Neural cell (in vitro differentiated cells): Measurements from ENCODE around the gene FGF10. TPM values are rescaled to one million over a fixed set of nuclear protein-coding genes. Genes with fewer than 3 reads are reported as not detected.

Experiments
- H2AFZ ChIP-seq: fragments of 200-600, 300-800 bp; sonication (generic), shearing (Covaris generic); 2 replicates; pipeline ENCODE4 v1.6.0; 2014; ENCODE audit warnings: low read depth, mild to moderate bottlenecking, antibody characterized with exemption, low read length, moderate library complexity
- H3F3A ChIP-seq: fragments of 200-600 bp; shearing (Covaris generic); 2 replicates; pipeline ENCODE4 v1.6.1; 2016; ENCODE audit warnings: mild to moderate bottlenecking, moderate library complexity, mixed read lengths, antibody characterized with exemption, low read length; ENCODE audit not compliant: insufficient read depth, poor library complexity, severe bottlenecking
- H3K27ac ChIP-seq: fragments of 200-600, 300-800 bp; sonication (generic), shearing (Covaris generic); 2 replicates; pipeline ENCODE4 v1.5.1; 2014; ENCODE audit warnings: mild to moderate bottlenecking, low read length, moderate library complexity
- H3K27me3 ChIP-seq: fragments of 300-800, 200-600 bp; sonication (generic), shearing (Covaris generic); 2 replicates; pipeline ENCODE4 v1.6.0; 2014; ENCODE audit warnings: mild to moderate bottlenecking, low read depth, low read length, moderate library complexity; ENCODE audit not compliant: insufficient read depth
- H3K36me3 ChIP-seq: fragments of 300-800, 200-600 bp; sonication (generic), shearing (Covaris generic); 2 replicates; pipeline ENCODE4 v1.5.1; 2014; ENCODE audit warnings: mild to moderate bottlenecking, antibody characterized with exemption, low read length, moderate library complexity; ENCODE audit not compliant: insufficient read depth
- H3K4me2 ChIP-seq: fragments of 300-800, 200-600 bp; sonication (generic), shearing (Covaris generic); 2 replicates; pipeline ENCODE4 v1.6.0; 2014; ENCODE audit warnings: mild to moderate bottlenecking, low read length
- H3K4me3 ChIP-seq: fragments of 300-800, 200-600 bp; sonication (generic), shearing (Covaris generic); 2 replicates; pipeline ENCODE4 v1.5.1; 2014; ENCODE audit warnings: mild to moderate bottlenecking, low read length, moderate library complexity
- H3K79me2 ChIP-seq: fragments of 200-600 bp; shearing (Covaris generic); replicated peaks from 2 replicates; pipeline ENCODE4 v1.6.0; 2014; ENCODE audit warnings: mild to moderate bottlenecking, low read length, moderate library complexity; ENCODE audit not compliant: insufficient read depth
- H3K9ac ChIP-seq: fragments of 300-800, 200-600 bp; sonication (generic), shearing (Covaris generic); 2 replicates; pipeline ENCODE4 v1.6.1; 2016; ENCODE audit warnings: mild to moderate bottlenecking, low read length, mixed read lengths
- H3K9me2 ChIP-seq: fragments of 200-600 bp; shearing (Covaris generic); 2 replicates; pipeline ENCODE4 v1.6.1; 2016; ENCODE audit warnings: mild to moderate bottlenecking, low read length, mixed read lengths; ENCODE audit not compliant: insufficient read depth
- H3K9me3 ChIP-seq: fragments of 200-600, 300-800 bp; sonication (generic), shearing (Covaris generic); 2 replicates; pipeline ENCODE4 v1.6.1; 2016; ENCODE audit warnings: mild to moderate bottlenecking, mixed run types, low read length, moderate library complexity, mixed read lengths
- H4K20me1 ChIP-seq: fragments of 200-600 bp; shearing (Covaris generic); 2 replicates; pipeline ENCODE4 v1.6.1; 2016; ENCODE audit warnings: mild to moderate bottlenecking, mixed run types; ENCODE audit not compliant: insufficient read depth
- EP300 ChIP-seq: fragments of 450-650 bp; conservative IDR thresholded peaks from 2 replicates; pipeline ENCODE4 v1.6.1; 2014; ENCODE audit warnings: antibody characterized with exemption, mild to moderate bottlenecking, moderate library complexity; ENCODE audit not compliant: poor library complexity, severe bottlenecking
- EZH2 ChIP-seq: fragments of 200-600, 300-800 bp; shearing (Covaris generic), sonication (generic); IDR thresholded peaks from 2 replicates; pipeline ENCODE4 v1.6.1; 2014; ENCODE audit warnings: antibody characterized with exemption, low read length, borderline replicate concordance, mild to moderate bottlenecking; ENCODE audit not compliant: insufficient read depth, poor library complexity, severe bottlenecking
- MXI1 ChIP-seq: fragments of 450-650 bp; conservative IDR thresholded peaks from 2 replicates; pipeline ENCODE4 v1.6.1; 2014; ENCODE audit warnings: antibody characterized with exemption, mild to moderate bottlenecking; ENCODE audit not compliant: poor library complexity, severe bottlenecking
- POLR2AphosphoS5 ChIP-seq: IDR thresholded peaks from 2 replicates; pipeline ENCODE4 v1.6.1; 2012
- RAD21 ChIP-seq: fragments of 450-650 bp; conservative IDR thresholded peaks from 2 replicates; pipeline ENCODE4 v1.6.1; 2014; ENCODE audit warnings: antibody characterized with exemption, mild to moderate bottlenecking, moderate library complexity
- SMC3 ChIP-seq: fragments of 450-650 bp; conservative IDR thresholded peaks from 2 replicates; pipeline ENCODE4 v1.6.1; 2014; ENCODE audit warnings: antibody characterized with exemption, mild to moderate bottlenecking, moderate library complexity; ENCODE audit not compliant: poor library complexity
- TAF1 ChIP-seq: IDR thresholded peaks from 2 replicates; pipeline ENCODE4 v1.6.1; 2012; ENCODE audit warnings: low read depth
- polyA plus RNA-seq: library from polyadenylated mRNA; depleted of rRNA; stranded (reverse); fragments of >200 nt; gene quantifications from 2 replicates; pipeline ENCODE4 v1.2.3, GENCODE V29; 2014
- TF ChIP-seq, protein P1 (sequence below): IDR thresholded peaks from 2 replicates; pipeline ENCODE4 v1.6.1; 2012; ENCODE audit warnings: borderline replicate concordance
- TF ChIP-seq, protein P2 (sequence below): fragments of 450-650 bp; IDR thresholded peaks from 2 replicates; pipeline ENCODE4 v1.5.1; 2014; ENCODE audit warnings: antibody characterized with exemption, mild to moderate bottlenecking, moderate library complexity; ENCODE audit not compliant: poor library complexity, severe bottlenecking

FGF10 gene
- polyA plus RNA-seq, 1 donor from 2014 or later, result not detected

DNA sequence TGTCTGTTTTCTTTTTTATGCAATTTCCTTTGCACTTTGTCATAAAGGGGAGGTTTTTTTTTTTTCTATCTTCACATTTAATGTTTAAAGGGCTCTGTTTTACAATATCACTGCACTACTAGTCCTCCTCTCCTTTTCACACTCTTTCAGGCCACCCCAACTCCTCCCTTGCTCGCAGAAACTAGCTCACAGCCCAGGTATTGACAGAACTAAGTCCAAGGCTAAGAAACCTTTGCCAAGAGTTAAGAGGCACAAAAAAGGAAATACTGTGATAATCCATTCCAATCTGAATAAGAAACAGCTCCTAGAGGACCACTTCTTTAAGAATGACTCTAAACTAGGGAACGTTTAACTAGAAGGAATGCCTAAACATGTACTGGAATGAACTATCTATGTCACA is 1.1 kb upstream of the FGF10 start:
- H3F3A ChIP-seq, result no peaks in the 10 kb centered on the region

DNA sequence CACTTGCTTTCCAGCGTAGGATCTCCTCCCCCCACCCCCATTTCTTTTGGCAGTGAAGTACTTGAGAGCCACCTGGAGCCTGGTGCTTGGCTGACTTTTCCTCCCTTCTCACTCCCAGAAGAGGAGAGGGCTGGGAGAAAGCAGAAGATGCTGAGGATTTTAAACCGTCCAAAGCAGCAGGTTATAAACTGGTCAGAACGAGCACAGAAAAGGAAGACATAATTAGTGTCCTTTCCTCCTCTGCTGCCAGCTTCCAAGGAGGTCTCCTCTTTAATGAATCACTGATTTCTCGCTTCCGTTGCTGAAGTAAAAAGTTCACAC is 563 bp upstream of the FGF10 start:
- Histone ChIP-seq H3K36me3 (no peaks in the 10 kb centered on the region), H3K9ac (peak overlapping the region; percentile 28), H3F3A (no peaks in the 10 kb centered on the region), H3K9me3 (no peaks in the 10 kb centered on the region), H3K79me2 (no peaks in the 10 kb centered on the region), H3K4me2 (peak overlapping the region; percentile 25), H3K27me3 (peaks cover 49% of the 10 kb centered on the region), H3K4me3 (peak overlapping the region; percentile 67), H2AFZ (no peak overlapping the region), H3K27ac (no peak overlapping the region), H4K20me1 (no peaks in the 10 kb centered on the region), H3K9me2 (no peaks in the 10 kb centered on the region)
- TF ChIP-seq EP300, result no peak
- no peak for TF ChIP-seq TAF1
- no peak for TF ChIP-seq RAD21

More for the DNA sequence above, 1.1 kb upstream of the FGF10 start:
- Histone ChIP-seq H3K79me2 (no peaks in the 10 kb centered on the region), H3K9ac (no peak overlapping the region), H3K4me3 (peak overlapping the region; percentile 67), H3K27ac (no peak overlapping the region), H4K20me1 (no peaks in the 10 kb centered on the region), H3K27me3 (peaks cover 49% of the 10 kb centered on the region), H3K9me2 (no peaks in the 10 kb centered on the region), H3K36me3 (no peaks in the 10 kb centered on the region), H3K9me3 (no peaks in the 10 kb centered on the region), H2AFZ (no peak overlapping the region), H3K4me2 (peak overlapping the region; percentile 25)
- TF ChIP-seq RAD21, result no peak
- TF ChIP-seq, protein P1, sequence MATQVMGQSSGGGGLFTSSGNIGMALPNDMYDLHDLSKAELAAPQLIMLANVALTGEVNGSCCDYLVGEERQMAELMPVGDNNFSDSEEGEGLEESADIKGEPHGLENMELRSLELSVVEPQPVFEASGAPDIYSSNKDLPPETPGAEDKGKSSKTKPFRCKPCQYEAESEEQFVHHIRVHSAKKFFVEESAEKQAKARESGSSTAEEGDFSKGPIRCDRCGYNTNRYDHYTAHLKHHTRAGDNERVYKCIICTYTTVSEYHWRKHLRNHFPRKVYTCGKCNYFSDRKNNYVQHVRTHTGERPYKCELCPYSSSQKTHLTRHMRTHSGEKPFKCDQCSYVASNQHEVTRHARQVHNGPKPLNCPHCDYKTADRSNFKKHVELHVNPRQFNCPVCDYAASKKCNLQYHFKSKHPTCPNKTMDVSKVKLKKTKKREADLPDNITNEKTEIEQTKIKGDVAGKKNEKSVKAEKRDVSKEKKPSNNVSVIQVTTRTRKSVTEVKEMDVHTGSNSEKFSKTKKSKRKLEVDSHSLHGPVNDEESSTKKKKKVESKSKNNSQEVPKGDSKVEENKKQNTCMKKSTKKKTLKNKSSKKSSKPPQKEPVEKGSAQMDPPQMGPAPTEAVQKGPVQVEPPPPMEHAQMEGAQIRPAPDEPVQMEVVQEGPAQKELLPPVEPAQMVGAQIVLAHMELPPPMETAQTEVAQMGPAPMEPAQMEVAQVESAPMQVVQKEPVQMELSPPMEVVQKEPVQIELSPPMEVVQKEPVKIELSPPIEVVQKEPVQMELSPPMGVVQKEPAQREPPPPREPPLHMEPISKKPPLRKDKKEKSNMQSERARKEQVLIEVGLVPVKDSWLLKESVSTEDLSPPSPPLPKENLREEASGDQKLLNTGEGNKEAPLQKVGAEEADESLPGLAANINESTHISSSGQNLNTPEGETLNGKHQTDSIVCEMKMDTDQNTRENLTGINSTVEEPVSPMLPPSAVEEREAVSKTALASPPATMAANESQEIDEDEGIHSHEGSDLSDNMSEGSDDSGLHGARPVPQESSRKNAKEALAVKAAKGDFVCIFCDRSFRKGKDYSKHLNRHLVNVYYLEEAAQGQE, result no peak
- TF ChIP-seq MXI1, result no peak
- TF ChIP-seq EP300, result no peak
- no peak for TF ChIP-seq SMC3
- TF ChIP-seq EZH2, result no peak
- TF ChIP-seq POLR2AphosphoS5, result no peak
- no peak for TF ChIP-seq TAF1
- TF ChIP-seq, protein P2, sequence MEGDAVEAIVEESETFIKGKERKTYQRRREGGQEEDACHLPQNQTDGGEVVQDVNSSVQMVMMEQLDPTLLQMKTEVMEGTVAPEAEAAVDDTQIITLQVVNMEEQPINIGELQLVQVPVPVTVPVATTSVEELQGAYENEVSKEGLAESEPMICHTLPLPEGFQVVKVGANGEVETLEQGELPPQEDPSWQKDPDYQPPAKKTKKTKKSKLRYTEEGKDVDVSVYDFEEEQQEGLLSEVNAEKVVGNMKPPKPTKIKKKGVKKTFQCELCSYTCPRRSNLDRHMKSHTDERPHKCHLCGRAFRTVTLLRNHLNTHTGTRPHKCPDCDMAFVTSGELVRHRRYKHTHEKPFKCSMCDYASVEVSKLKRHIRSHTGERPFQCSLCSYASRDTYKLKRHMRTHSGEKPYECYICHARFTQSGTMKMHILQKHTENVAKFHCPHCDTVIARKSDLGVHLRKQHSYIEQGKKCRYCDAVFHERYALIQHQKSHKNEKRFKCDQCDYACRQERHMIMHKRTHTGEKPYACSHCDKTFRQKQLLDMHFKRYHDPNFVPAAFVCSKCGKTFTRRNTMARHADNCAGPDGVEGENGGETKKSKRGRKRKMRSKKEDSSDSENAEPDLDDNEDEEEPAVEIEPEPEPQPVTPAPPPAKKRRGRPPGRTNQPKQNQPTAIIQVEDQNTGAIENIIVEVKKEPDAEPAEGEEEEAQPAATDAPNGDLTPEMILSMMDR, result no peak
